ENCODE measurements around the gene KIT. TPM values are rescaled to one million over a fixed set of nuclear protein-coding genes. Genes with fewer than 3 reads are reported as not detected.
A peak's percentile ranks its signal among the peaks of the same experiment; 100 is the strongest.
"Not testable (repeated sequence)": the region's sequence is repeated elsewhere in the genome, so short reads cannot be mapped to it uniquely, and the experiment has no call there.

The KIT gene
- total and polyA plus RNA-seq, 9 donors, result 5.9 to 10.6 (median 8.4) TPM

DNA sequence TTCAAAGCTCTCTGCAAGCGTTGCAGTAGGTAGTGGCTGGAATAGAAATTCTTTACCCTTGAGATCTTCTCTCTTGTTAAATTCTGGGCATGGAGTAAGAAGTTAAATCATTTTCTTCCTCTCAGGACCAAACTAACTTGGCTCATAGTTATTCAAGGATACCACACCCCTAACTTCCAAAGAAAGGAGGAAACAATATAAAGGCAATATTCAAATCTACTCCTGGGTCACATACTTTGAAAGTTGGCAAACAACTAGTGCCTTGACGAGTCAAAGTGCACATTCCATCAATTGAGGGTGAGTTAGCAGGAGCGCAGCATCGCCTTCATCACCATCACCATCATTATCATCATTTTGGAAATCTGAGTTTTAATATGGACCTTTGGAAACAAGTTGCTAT is 20.4 kb upstream of the KIT start:
- WGBS (ENCODE audit: insufficient coverage), result no CpG with 5 or more reads among the region's 4 CpGs
- no peak for DNase-seq
- H3K4me3 ChIP-seq (ENCODE audit: low read length), result no peak overlapping the region
- H3K4me1 ChIP-seq (ENCODE audit: control insufficient read depth, insufficient read depth, low read length), result no peaks in the 10 kb centered on the region
- H3K27me3 ChIP-seq (ENCODE audit: control insufficient read depth, insufficient read depth, low read length), result no peaks in the 10 kb centered on the region
- H3K9me3 ChIP-seq (replicated peaks; ENCODE audit: control insufficient read depth, low read depth, low read length), result no peaks in the 10 kb centered on the region
- no peak overlapping the region for H3K27ac ChIP-seq (ENCODE audit: low read length)
- no peaks in the 10 kb centered on the region for H3K36me3 ChIP-seq (ENCODE audit: control insufficient read depth, insufficient read depth, low read length)

GRCh38 chr4:54641101-54641500 is 16.7 kb upstream of the KIT start:
- H3K9me3 ChIP-seq (replicated peaks; ENCODE audit: control insufficient read depth, low read depth, low read length); H3K36me3 ChIP-seq (ENCODE audit: control insufficient read depth, insufficient read depth, low read length); H3K4me3 ChIP-seq (ENCODE audit: low read length); H3K27ac ChIP-seq (ENCODE audit: low read length); DNase-seq; H3K4me1 ChIP-seq (ENCODE audit: control insufficient read depth, insufficient read depth, low read length); H3K27me3 ChIP-seq (ENCODE audit: control insufficient read depth, insufficient read depth, low read length): not testable (repeated sequence)
- 86% methylated on average over 9 of the region's 9 CpGs for whole genome bisulfite sequencing (ENCODE audit: insufficient coverage)

GRCh38 chr4:54643172-54643571 is 14.6 kb upstream of the KIT start:
- H3K4me3 ChIP-seq (ENCODE audit: low read length), result no peak overlapping the region
- H3K36me3 ChIP-seq (ENCODE audit: control insufficient read depth, insufficient read depth, low read length), result no peaks in the 10 kb centered on the region
- H3K4me1 ChIP-seq (ENCODE audit: control insufficient read depth, insufficient read depth, low read length), result no peaks in the 10 kb centered on the region
- 20% methylated on average over 1 of the region's 5 CpGs for WGBS (ENCODE audit: insufficient coverage)
- H3K9me3 ChIP-seq (replicated peaks; ENCODE audit: control insufficient read depth, low read depth, low read length), result no peaks in the 10 kb centered on the region
- DNase-seq, result no peak
- H3K27ac ChIP-seq (ENCODE audit: low read length), result no peak overlapping the region
- H3K27me3 ChIP-seq (ENCODE audit: control insufficient read depth, insufficient read depth, low read length), result no peaks in the 10 kb centered on the region

- H3K4me1 ChIP-seq (ENCODE audit: control insufficient read depth, insufficient read depth, low read length), result no peaks in the 10 kb centered on the region
- H3K36me3 ChIP-seq (ENCODE audit: control insufficient read depth, insufficient read depth, low read length), result no peaks in the 10 kb centered on the region
- H3K9me3 ChIP-seq (replicated peaks; ENCODE audit: control insufficient read depth, low read depth, low read length), result no peaks in the 10 kb centered on the region
- no peak overlapping the region for H3K27ac ChIP-seq (ENCODE audit: low read length)
- no peak for DNase-seq
- no peak overlapping the region for H3K4me3 ChIP-seq (ENCODE audit: low read length)
- 67% methylated on average over 1 of the region's 6 CpGs for WGBS (ENCODE audit: insufficient coverage)
- H3K27me3 ChIP-seq (ENCODE audit: control insufficient read depth, insufficient read depth, low read length), result no peaks in the 10 kb centered on the region
These were observed 13.6 kb upstream of the KIT start for GRCh38 chr4:54643958-54644751.

DNA sequence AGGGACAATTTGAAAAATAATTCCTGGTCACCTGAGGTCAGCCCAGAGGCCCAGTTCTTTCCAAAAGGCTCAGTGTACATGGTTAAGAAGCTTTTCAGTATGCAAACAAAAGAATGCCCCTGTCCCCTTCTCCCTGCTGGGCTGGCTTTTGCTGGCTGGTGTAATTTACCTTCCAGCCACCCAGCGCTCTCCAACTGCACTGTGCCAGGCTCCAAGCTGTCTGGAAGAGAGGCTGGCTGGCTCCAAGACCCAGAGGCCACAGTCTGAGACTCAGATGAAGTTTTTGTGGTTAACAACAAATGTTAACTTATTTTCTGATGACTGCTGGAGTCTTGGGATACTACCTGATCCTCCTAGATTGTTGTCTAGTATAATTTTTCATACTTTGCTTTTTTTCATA is 11.9 kb upstream of the KIT start:
- DNase-seq, result no peak
- no CpG with 5 or more reads among the region's 1 CpG for WGBS (ENCODE audit: insufficient coverage)

DNA sequence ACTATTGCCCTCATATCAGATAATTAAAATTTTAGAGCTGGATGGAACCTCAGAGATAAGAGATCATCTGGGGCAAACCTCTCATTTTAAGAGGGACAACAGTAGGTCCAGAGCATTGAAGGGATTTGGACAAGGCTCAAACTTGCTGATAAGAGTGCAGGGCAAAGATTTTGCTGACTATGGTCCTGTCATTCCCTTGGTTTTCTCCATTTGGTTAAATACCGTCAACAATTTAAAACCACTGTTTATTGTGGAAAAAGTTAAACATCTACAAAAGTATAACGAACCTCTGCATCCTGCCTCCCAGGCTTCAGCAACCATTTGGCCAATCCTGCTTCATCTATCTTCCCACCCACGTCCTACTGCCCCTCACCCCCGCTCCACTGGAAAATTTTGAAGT is 10.7 kb upstream of the KIT start:
- Histone ChIP-seq H3K27ac (ENCODE audit: low read length) (no peak overlapping the region), H3K9me3 (replicated peaks; ENCODE audit: control insufficient read depth, low read depth, low read length) (no peaks in the 10 kb centered on the region), H3K4me3 (ENCODE audit: low read length) (no peak overlapping the region), H3K36me3 (ENCODE audit: control insufficient read depth, insufficient read depth, low read length) (no peaks in the 10 kb centered on the region), H3K4me1 (ENCODE audit: control insufficient read depth, insufficient read depth, low read length) (no peaks in the 10 kb centered on the region), H3K27me3 (ENCODE audit: control insufficient read depth, insufficient read depth, low read length) (no peaks in the 10 kb centered on the region)
- no CpG with 5 or more reads among the region's 4 CpGs for WGBS (ENCODE audit: insufficient coverage)
- no peak for DNase-seq

More for the DNA sequence above, 11.9 kb upstream of the KIT start:
- H3K36me3 ChIP-seq (ENCODE audit: control insufficient read depth, insufficient read depth, low read length), result no peaks in the 10 kb centered on the region
- H3K9me3 ChIP-seq (replicated peaks; ENCODE audit: control insufficient read depth, low read depth, low read length), result no peaks in the 10 kb centered on the region
- H3K27ac ChIP-seq (ENCODE audit: low read length), result no peak overlapping the region
- H3K4me3 ChIP-seq (ENCODE audit: low read length), result no peak overlapping the region
- H3K27me3 ChIP-seq (ENCODE audit: control insufficient read depth, insufficient read depth, low read length), result no peaks in the 10 kb centered on the region
- no peaks in the 10 kb centered on the region for H3K4me1 ChIP-seq (ENCODE audit: control insufficient read depth, insufficient read depth, low read length)

DNA sequence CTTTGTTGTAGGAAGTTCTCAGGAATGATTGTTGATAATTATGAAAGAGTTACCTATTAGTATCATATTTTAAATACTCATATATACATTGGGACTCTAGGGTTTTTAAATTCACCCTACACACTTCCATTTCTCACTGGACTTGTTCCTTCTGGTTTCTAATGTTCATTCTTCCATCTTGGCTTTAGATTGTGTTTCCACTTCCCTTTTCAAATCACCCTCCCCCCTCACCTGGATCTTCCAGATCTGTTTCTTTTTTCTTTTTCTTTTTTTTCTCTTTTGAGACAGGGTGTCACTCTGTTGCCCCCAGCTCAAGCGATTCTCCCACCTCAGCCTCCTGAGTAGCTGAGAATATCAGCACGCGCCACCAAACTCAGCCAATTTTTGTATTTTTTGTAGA is 6.7 kb upstream of the KIT start:
- Histone ChIP-seq H3K4me1 (ENCODE audit: control insufficient read depth, insufficient read depth, low read length) (no peaks in the 10 kb centered on the region), H3K36me3 (ENCODE audit: control insufficient read depth, insufficient read depth, low read length) (no peaks in the 10 kb centered on the region), H3K9me3 (replicated peaks; ENCODE audit: control insufficient read depth, low read depth, low read length) (no peaks in the 10 kb centered on the region), H3K27me3 (ENCODE audit: control insufficient read depth, insufficient read depth, low read length) (no peaks in the 10 kb centered on the region), H3K4me3 (ENCODE audit: low read length) (no peak overlapping the region), H3K27ac (ENCODE audit: low read length) (no peak overlapping the region)
- DNase-seq, result no peak
- no CpG with 5 or more reads among the region's 3 CpGs for WGBS (ENCODE audit: insufficient coverage)

DNA sequence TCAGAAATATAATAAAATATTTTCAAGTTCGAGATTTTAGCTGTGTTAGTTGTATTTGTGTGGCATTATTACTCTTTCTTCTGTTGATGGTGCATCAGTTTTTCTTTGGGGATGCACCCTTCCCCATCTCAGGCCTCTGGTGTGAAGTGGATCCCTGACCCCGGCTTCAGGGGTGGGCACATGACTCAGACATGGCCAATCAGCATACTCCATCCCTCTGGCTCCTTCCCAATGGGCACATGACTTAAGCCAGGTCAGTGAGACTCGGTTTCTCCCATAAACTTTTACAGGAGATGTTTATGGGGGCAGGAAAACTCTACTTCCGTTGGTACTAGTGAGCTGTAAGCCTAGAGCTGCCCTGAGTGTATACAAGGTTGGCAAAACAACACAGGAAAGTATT is 3.0 kb upstream of the KIT start:
- Histone ChIP-seq H3K4me3 (ENCODE audit: low read length) (no peak overlapping the region), H3K9me3 (replicated peaks; ENCODE audit: control insufficient read depth, low read depth, low read length) (no peaks in the 10 kb centered on the region), H3K27ac (ENCODE audit: low read length) (no peak overlapping the region), H3K4me1 (ENCODE audit: control insufficient read depth, insufficient read depth, low read length) (peaks cover 16% of the 10 kb centered on the region), H3K27me3 (ENCODE audit: control insufficient read depth, insufficient read depth, low read length) (peaks cover 28% of the 10 kb centered on the region), H3K36me3 (ENCODE audit: control insufficient read depth, insufficient read depth, low read length) (no peaks in the 10 kb centered on the region)
- WGBS (ENCODE audit: insufficient coverage), result 100% methylated on average over 1 of the region's 4 CpGs
- DNase-seq, result no peak

GRCh38 chr4:54657185-54657550 is 589 bp upstream of the KIT start:
- peaks cover 34% of the 10 kb centered on the region for H3K27me3 ChIP-seq (ENCODE audit: control insufficient read depth, insufficient read depth, low read length)
- 11% methylated on average over 22 of the region's 26 CpGs for WGBS (ENCODE audit: insufficient coverage)
- peak overlapping the region; percentile 55 for H3K4me3 ChIP-seq (ENCODE audit: low read length)
- H3K9me3 ChIP-seq (replicated peaks; ENCODE audit: control insufficient read depth, low read depth, low read length), result no peaks in the 10 kb centered on the region
- no peak overlapping the region for H3K27ac ChIP-seq (ENCODE audit: low read length)
- H3K36me3 ChIP-seq (ENCODE audit: control insufficient read depth, insufficient read depth, low read length), result no peaks in the 10 kb centered on the region
- DNase-seq, result no peak
- H3K4me1 ChIP-seq (ENCODE audit: control insufficient read depth, insufficient read depth, low read length), result peaks cover 20% of the 10 kb centered on the region

DNA sequence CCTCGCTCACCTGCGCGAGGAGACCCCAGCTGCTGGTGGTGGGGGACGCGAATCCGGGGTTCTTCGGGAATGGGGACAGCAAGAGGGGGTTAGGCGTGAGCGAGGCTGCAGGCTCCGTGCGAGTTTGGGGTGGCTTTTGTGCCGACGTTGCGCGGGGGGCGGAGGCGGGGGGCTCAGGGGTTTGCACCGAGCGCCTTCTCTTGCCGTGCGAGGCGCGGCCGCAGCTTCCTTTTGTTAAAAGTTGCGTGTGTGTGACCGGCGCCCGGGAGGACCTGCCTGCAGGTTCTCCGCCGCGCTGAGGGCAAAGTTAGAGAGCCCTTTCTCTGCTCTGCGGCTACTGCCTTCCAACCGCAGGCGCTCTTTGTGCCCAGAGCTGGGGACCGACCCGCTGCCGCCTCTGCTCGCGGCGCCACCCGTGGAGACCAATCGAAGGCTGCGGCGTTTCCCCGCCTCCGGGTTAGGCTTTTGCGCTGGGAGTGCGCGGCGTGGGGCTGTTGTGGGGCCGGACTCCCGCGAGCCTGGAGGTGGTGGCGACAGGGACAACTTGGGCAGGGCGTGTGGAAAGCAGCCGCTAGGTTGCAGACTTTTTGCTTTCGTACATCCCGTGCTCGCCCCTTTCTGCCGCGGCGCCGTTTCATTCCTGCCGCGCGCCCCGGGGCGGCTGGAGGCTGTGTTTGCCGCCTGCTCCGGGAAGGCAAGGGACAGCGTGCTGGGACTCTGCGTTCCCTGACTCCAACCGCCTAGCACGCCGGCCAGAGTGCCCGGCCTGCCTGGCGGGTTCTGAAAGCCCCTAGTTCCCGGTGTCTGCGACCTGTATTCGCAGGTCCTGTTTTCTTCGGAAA is 716 bp downstream of the KIT start:
- H3K9me3 ChIP-seq (replicated peaks; ENCODE audit: control insufficient read depth, low read depth, low read length), result no peaks in the 10 kb centered on the region
- peaks cover 34% of the 10 kb centered on the region for H3K27me3 ChIP-seq (ENCODE audit: control insufficient read depth, insufficient read depth, low read length)
- peak overlapping the region; percentile 55 for H3K4me3 ChIP-seq (ENCODE audit: low read length)
- WGBS (ENCODE audit: insufficient coverage), result under 1% methylated on average over 78 of the region's 81 CpGs
- peak; percentile 69 for DNase-seq
- peak overlapping the region; percentile 63 for H3K27ac ChIP-seq (ENCODE audit: low read length)
- H3K36me3 ChIP-seq (ENCODE audit: control insufficient read depth, insufficient read depth, low read length), result no peaks in the 10 kb centered on the region
- peaks cover 20% of the 10 kb centered on the region for H3K4me1 ChIP-seq (ENCODE audit: control insufficient read depth, insufficient read depth, low read length)
